Breast epithelium (tissue), 3 donors: ENCODE results near the gene TSPAN10.

ENCODE experiments used
- CTCF ChIP-seq, 3 donors: fragments of 450-650 bp; IDR thresholded peaks; one replicate each; pipeline ENCODE4 v1.5.1; 2016 to 2017; ENCODE audit warnings: antibody characterized with exemption in 3 of 3, mild to moderate bottlenecking in 3 of 3, moderate library complexity in 3 of 3
- POLR2AphosphoS5 ChIP-seq, 3 donors: sonication (generic); formaldehyde crosslinking; IDR thresholded peaks; one replicate each; pipeline ENCODE4 v1.6.1; 2017; ENCODE audit warnings: antibody characterized with exemption in 3 of 3

- TF ChIP-seq POLR2AphosphoS5 (IDR thresholded peaks at IDR 0.05): no peak
- TF ChIP-seq CTCF (IDR thresholded peaks at IDR 0.05): no peak
These were observed 27.1 kb downstream of the TSPAN10 start for GRCh38 chr17:81664051-81664470.
